Activated naive CD4-positive, alpha-beta T cell treated with anti-CD3 and anti-CD28 coated beads, Interleukin-2, amount 10 ng/mL, durations not matched to agents 7 days and 5 days (primary cell): Measurements from ENCODE around the gene DEK.

Experiments used
- CTCF ChIA-PET: fragments of 350-600 bp; sonication (Branson Sonifier 250); formaldehyde crosslinking; loops from one replicate; lab custom pipeline; 2021; ENCODE audit warnings: antibody characterized with exemption; lab: Charles Lee
- DNase-seq: peaks from one replicate; pipeline ENCODE4 v3.0.0-alpha.2; 2020
- H3K27ac Mint-ChIP-seq: one replicate; pipeline ENCODE4 v1.8.0; 2021; ENCODE audit warnings: mild to moderate bottlenecking, moderate library complexity, mixed read lengths
- H3K27me3 Mint-ChIP-seq: one replicate; pipeline ENCODE4 v1.8.0; 2021; ENCODE audit warnings: mild to moderate bottlenecking, mixed read lengths
- H3K36me3 Mint-ChIP-seq: one replicate; pipeline ENCODE4 v1.8.0; 2021; ENCODE audit warnings: mixed read lengths
- H3K4me1 Mint-ChIP-seq: one replicate; pipeline ENCODE4 v1.8.0; 2021; ENCODE audit warnings: mixed read lengths
- H3K4me3 Mint-ChIP-seq: one replicate; pipeline ENCODE4 v1.8.0; 2021; ENCODE audit warnings: mild to moderate bottlenecking, moderate library complexity, mixed read lengths
- H3K9me3 Mint-ChIP-seq: one replicate; pipeline ENCODE4 v1.8.0; 2021; ENCODE audit warnings: mixed read lengths

DEK gene

DNA sequence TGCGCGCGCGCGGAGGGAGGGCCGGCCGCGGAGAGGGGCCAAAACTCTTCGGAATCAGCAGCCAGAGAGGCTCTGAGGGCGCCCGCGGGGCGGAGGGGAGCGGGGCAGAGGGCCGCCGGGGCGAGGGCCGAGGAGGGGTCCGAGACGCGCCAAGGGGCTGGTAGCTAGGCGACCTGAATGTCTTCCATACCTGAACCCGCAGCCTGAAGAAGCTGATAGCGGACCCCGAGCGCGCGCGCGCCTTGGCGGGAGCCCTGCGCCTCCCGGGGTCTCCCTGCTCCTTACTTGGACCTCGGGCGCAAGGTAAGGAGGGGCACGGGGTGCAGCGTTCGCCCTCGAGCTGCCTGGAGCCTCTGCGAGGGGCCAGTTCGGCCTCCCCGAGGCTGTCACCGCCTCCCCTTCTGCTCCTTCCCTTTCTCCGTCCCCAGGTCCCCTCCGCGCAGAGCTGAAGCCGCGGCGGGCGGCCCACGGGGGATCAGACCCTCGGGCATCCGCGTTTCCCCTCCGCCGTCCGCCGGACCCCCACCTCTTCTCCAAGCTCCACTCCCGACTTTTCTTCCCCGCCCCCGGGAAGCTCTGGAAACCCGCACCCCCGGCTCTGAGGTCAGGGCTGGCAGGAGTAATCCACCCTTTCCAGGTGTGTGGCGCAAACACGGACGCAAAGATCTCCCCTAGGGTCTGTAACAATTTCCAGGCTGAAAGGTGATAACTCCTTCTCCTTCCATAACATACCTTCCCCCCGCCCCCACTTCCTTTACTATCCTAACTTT lies 13.1 kb upstream of the DEK start:
- Mint-ChIP-seq H3K9me3 (no peaks in the 10 kb centered on the region), H3K36me3 (no peaks in the 10 kb centered on the region), H3K4me1 (peaks cover 8% of the 10 kb centered on the region), H3K4me3 (peak overlapping the region; percentile 31), H3K27ac (no peak overlapping the region), H3K27me3 (peaks cover 76% of the 10 kb centered on the region)
- no peak for DNase-seq
- CTCF ChIA-PET: no interaction called here

- H3K4me3 Mint-ChIP-seq: peak overlapping the region; percentile 3
Observed at GRCh38 chr6:18276610-18277236, 12.4 kb upstream of the DEK start.

GRCh38 chr6:18270216-18270615 lies 5.9 kb upstream of the DEK start:
- H3K4me1 Mint-ChIP-seq: peaks cover 5% of the 10 kb centered on the region
- no peak for DNase-seq
- no peaks in the 10 kb centered on the region for H3K36me3 Mint-ChIP-seq
- H3K27ac Mint-ChIP-seq: no peak overlapping the region
- no peaks in the 10 kb centered on the region for H3K9me3 Mint-ChIP-seq
- peaks cover 17% of the 10 kb centered on the region for H3K27me3 Mint-ChIP-seq
- CTCF ChIA-PET: no interaction called here
- H3K4me3 Mint-ChIP-seq: no peak overlapping the region

More at GRCh38 chr6:18276610-18277236, 12.4 kb upstream of the DEK start:
- CTCF ChIA-PET: no interaction called here
- Mint-ChIP-seq H3K4me1 (peaks cover 8% of the 10 kb centered on the region), H3K36me3 (no peaks in the 10 kb centered on the region), H3K27ac (no peak overlapping the region), H3K9me3 (no peaks in the 10 kb centered on the region), H3K27me3 (peaks cover 72% of the 10 kb centered on the region)
- DNase-seq: no peak

GRCh38 chr6:18269717-18270116 lies 5.4 kb upstream of the DEK start:
- no peaks in the 10 kb centered on the region for H3K9me3 Mint-ChIP-seq
- peaks cover 14% of the 10 kb centered on the region for H3K27me3 Mint-ChIP-seq
- H3K4me3 Mint-ChIP-seq: no peak overlapping the region
- no peaks in the 10 kb centered on the region for H3K36me3 Mint-ChIP-seq
- CTCF ChIA-PET: no interaction called here
- H3K27ac Mint-ChIP-seq: no peak overlapping the region
- H3K4me1 Mint-ChIP-seq: peaks cover 10% of the 10 kb centered on the region
- no peak for DNase-seq

- DNase-seq: peak; percentile 48
Observed at GRCh38 chr6:18269253-18269652, 4.9 kb upstream of the DEK start.

DNA sequence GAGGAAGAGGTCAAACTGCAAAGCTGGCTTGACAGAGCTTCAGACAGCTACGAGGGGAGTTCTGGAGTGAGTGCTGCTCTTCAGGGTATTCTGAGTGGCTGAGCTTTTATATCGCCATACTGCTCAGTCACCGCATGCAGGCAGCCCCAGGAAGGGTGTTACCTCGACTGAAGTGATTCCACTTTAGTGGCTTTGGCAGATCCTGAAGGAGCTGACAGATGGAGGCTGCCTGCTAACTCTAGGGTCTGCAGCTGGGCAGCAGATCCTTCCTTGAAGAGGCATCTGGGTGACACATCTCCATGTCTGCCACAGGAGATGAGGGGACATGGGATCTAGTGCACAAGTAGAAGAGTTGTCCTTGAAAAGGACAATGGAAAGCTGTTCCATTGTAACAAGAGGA lies 3.7 kb upstream of the DEK start:
- CTCF ChIA-PET: no interaction called here
- no peak overlapping the region for H3K4me3 Mint-ChIP-seq
- DNase-seq: no peak
- H3K4me1 Mint-ChIP-seq: peaks cover 12% of the 10 kb centered on the region
- peaks cover 4% of the 10 kb centered on the region for H3K27me3 Mint-ChIP-seq
- H3K36me3 Mint-ChIP-seq: peaks cover 9% of the 10 kb centered on the region
- no peak overlapping the region for H3K27ac Mint-ChIP-seq
- no peaks in the 10 kb centered on the region for H3K9me3 Mint-ChIP-seq

More at GRCh38 chr6:18269253-18269652, 4.9 kb upstream of the DEK start:
- Mint-ChIP-seq H3K4me3 (no peak overlapping the region), H3K27me3 (peaks cover 10% of the 10 kb centered on the region), H3K27ac (no peak overlapping the region), H3K36me3 (no peaks in the 10 kb centered on the region), H3K4me1 (peaks cover 11% of the 10 kb centered on the region), H3K9me3 (no peaks in the 10 kb centered on the region)
- CTCF ChIA-PET: no interaction called here

DNA sequence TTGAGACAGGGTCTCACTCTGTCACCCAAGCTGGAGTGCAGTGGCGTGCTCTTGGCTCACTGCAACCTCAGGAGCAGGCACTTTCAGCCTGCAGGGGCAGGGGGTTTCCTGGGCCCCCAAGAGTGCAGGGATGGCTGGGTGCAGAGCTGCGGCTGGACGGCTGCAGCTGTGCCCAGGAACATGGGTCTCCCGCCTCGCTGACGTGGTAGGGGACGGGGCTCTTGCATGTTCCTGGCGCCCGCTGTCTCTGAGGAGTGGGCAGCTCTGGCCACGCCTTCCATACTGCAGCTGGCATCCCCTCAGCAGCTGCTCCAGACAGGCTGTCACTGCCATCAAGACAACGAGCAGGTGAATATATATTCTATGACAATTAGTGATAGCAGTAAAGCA lies 2.2 kb upstream of the DEK start:
- CTCF ChIA-PET: interaction anchor here (0.7 kb wide), 1 partner anchor 54 kb away, joined by 3 read pairs; no protein-coding TSS in a partner anchor
- no peak for DNase-seq
- Mint-ChIP-seq H3K27ac (no peak overlapping the region), H3K36me3 (peaks cover 22% of the 10 kb centered on the region), H3K4me1 (peaks cover 26% of the 10 kb centered on the region), H3K9me3 (no peaks in the 10 kb centered on the region), H3K4me3 (no peak overlapping the region), H3K27me3 (no peaks in the 10 kb centered on the region)

- Mint-ChIP-seq H3K9me3 (no peaks in the 10 kb centered on the region), H3K4me1 (peaks cover 32% of the 10 kb centered on the region), H3K4me3 (peak overlapping the region; percentile 87), H3K27ac (peak overlapping the region; percentile 94), H3K27me3 (no peaks in the 10 kb centered on the region), H3K36me3 (peaks cover 25% of the 10 kb centered on the region)
- no peak for DNase-seq
- CTCF ChIA-PET: interaction anchor here (1.1 kb wide), 1 partner anchor 62 kb away, joined by 3 read pairs; no protein-coding TSS in a partner anchor
Observed at GRCh38 chr6:18265787-18266522, 1.6 kb upstream of the DEK start.

DNA sequence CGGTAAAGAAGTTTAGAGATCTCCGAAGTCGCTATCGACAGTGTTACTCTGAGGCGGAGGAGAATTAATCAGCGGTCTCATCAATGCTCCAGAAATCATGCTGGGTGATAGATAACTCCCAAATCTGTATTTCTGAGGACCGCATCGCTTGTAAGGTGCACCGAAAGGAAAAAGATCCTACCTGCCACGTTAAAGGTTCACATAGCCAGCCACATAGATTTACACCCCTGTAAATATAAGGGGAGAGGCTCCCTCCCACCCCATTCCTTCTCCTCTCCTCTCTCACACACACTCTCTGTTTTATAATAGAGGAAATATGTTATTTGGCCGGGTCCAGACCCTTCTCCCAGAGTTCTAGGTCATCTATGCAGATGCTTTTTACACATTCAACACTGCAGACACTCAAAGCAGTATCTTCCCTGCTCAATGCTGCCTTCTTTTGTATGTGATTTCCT lies 620 bp upstream of the DEK start:
- CTCF ChIA-PET: interaction anchor here (1.1 kb wide), 1 partner anchor 63 kb away, joined by 3 read pairs; no protein-coding TSS in a partner anchor
- Mint-ChIP-seq H3K27me3 (no peaks in the 10 kb centered on the region), H3K9me3 (no peaks in the 10 kb centered on the region), H3K4me1 (peaks cover 42% of the 10 kb centered on the region), H3K4me3 (peak overlapping the region; percentile 87), H3K36me3 (peaks cover 35% of the 10 kb centered on the region), H3K27ac (peak overlapping the region; percentile 94)
- no peak for DNase-seq

- H3K9me3 Mint-ChIP-seq: no peaks in the 10 kb centered on the region
- H3K36me3 Mint-ChIP-seq: peaks cover 45% of the 10 kb centered on the region
- CTCF ChIA-PET: no interaction called here
- peak overlapping the region; percentile 94 for H3K4me3 Mint-ChIP-seq
- peak; percentile 52 for DNase-seq
- no peaks in the 10 kb centered on the region for H3K27me3 Mint-ChIP-seq
- H3K4me1 Mint-ChIP-seq: peaks cover 52% of the 10 kb centered on the region
- peak overlapping the region; percentile 98 for H3K27ac Mint-ChIP-seq
Observed at GRCh38 chr6:18263418-18264218, 712 bp downstream of the DEK start.

DNA sequence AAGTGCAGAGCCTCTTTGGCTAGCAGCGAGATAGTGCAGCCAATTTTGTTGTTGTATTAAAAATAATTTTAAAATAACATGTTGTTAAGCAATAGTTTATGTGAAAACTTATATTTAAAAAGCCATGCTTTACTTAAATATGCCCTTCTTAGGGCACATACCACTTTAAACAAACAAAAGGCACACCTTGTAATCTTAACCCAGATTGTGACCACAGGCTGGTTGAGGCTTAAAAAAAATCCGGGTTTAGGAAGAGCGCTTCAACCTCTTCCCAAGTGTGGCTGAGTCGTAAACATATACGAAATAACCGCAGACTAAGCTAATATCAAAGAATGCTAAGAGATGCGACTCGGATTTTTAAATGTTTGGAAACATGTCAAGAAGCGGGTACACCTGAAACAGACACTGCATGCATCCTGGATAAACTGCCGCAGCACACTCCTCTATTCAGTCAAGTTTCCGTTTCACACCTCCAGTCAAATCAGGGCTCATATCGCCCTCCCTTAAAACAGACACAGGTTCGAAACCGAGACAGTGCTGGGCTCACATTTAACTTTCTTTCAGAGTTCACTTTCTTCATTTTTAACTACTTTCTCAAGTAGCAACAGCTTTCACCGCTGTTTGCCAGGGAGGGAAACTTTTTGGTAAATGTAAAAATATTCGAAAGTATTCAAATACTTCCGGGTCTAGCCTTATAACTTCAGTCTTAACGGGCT lies 1.5 kb downstream of the DEK start:
- peak; percentile 67 for DNase-seq
- H3K36me3 Mint-ChIP-seq: peaks cover 47% of the 10 kb centered on the region

GRCh38 chr6:18261877-18262276 lies 2.5 kb downstream of the DEK start:
- no peaks in the 10 kb centered on the region for H3K27me3 Mint-ChIP-seq
- peaks cover 55% of the 10 kb centered on the region for H3K36me3 Mint-ChIP-seq
- H3K4me1 Mint-ChIP-seq: peaks cover 63% of the 10 kb centered on the region

More for the DNA sequence above, 1.5 kb downstream of the DEK start:
- Mint-ChIP-seq H3K27me3 (no peaks in the 10 kb centered on the region), H3K4me3 (peak overlapping the region; percentile 94), H3K4me1 (peaks cover 54% of the 10 kb centered on the region), H3K9me3 (no peaks in the 10 kb centered on the region), H3K27ac (peak overlapping the region; percentile 98)
- CTCF ChIA-PET: no interaction called here

DNA sequence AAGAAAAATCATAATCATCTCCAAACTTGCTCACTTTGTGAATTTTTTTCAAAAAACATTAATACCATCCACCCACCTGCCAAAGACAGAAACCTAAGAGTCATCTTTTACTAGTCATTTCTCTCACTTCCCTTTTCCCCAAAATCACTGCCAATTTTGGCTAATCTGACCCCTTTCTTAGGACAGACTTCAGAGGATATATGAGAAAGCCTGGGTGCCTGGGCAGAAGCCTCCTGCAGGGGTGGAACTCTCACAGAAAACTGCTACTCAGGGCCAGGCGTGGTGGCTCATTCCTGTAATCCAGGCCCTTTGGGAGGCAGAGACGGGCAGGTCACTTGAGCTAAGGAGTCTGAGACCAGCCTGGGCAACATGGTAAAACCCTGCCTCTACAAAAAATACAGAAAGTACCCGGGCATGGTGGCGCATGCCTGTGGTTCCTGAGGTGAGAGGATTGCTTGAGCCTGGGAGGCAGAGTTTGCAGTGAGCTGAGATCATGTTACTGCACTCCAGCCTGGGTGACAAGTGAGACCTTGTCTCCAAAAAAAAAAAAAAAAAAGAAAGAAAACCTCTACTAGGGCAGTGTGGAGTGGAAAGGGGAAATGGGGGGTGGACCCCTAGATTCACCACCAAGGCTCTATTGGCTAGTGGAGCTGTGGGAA lies 3.8 kb downstream of the DEK start:
- H3K4me1 Mint-ChIP-seq: peaks cover 62% of the 10 kb centered on the region
- no peaks in the 10 kb centered on the region for H3K27me3 Mint-ChIP-seq
- CTCF ChIA-PET: no interaction called here
- H3K36me3 Mint-ChIP-seq: peaks cover 63% of the 10 kb centered on the region
- peak overlapping the region; percentile 75 for H3K27ac Mint-ChIP-seq
- H3K9me3 Mint-ChIP-seq: no peaks in the 10 kb centered on the region
- peak overlapping the region; percentile 29 for H3K4me3 Mint-ChIP-seq
- peak; percentile 29 for DNase-seq

More at GRCh38 chr6:18261877-18262276, 2.5 kb downstream of the DEK start:
- H3K27ac Mint-ChIP-seq: peak overlapping the region; percentile 98
- H3K9me3 Mint-ChIP-seq: no peaks in the 10 kb centered on the region
- peak overlapping the region; percentile 94 for H3K4me3 Mint-ChIP-seq
- DNase-seq: no peak
- CTCF ChIA-PET: no interaction called here
